PC-9 (cell line): ENCODE results near the gene EFCAB13.

Experiments used
- EZH2 ChIP-seq: fragments of 200-600 bp; sonication (generic); IDR thresholded peaks from 2 replicates; pipeline ENCODE4 v1.8.0; 2017; ENCODE audit warnings: antibody characterized with exemption, low read depth
- TF ChIP-seq, protein P1 (sequence below): fragments of 200-600 bp; sonication (generic); conservative IDR thresholded peaks from 2 replicates; pipeline ENCODE4 v1.6.1; 2017; ENCODE audit warnings: mixed run types, antibody characterized with exemption, mild to moderate bottlenecking, moderate library complexity

DNA sequence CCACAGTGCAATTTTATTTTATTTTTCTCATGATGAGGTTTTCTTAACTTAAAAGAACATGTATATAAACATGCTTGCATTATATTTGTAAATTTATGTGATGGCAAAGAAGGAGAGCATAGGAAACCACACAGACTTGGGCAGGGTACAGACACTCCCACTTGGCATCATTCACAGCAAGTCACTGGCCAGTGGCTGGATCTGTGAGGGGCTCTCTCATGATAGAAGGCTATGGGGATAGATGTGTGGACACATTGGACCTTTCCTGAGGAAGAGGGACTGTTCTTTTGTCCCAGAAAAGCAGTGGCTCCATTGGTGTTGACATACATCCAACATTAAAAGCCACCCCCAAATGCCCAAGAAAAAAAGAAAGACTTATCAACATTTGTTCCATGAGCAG, 12.3 kb upstream of the EFCAB13 start:
- TF ChIP-seq, protein P1, sequence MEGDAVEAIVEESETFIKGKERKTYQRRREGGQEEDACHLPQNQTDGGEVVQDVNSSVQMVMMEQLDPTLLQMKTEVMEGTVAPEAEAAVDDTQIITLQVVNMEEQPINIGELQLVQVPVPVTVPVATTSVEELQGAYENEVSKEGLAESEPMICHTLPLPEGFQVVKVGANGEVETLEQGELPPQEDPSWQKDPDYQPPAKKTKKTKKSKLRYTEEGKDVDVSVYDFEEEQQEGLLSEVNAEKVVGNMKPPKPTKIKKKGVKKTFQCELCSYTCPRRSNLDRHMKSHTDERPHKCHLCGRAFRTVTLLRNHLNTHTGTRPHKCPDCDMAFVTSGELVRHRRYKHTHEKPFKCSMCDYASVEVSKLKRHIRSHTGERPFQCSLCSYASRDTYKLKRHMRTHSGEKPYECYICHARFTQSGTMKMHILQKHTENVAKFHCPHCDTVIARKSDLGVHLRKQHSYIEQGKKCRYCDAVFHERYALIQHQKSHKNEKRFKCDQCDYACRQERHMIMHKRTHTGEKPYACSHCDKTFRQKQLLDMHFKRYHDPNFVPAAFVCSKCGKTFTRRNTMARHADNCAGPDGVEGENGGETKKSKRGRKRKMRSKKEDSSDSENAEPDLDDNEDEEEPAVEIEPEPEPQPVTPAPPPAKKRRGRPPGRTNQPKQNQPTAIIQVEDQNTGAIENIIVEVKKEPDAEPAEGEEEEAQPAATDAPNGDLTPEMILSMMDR = no peak
- no peak for TF ChIP-seq EZH2
